Progenitor cell of endocrine pancreas (in vitro differentiated cells): ENCODE data around the gene GLYATL3. TPM values are rescaled to one million over a fixed set of nuclear protein-coding genes. Genes with fewer than 3 reads are reported as not detected.

ENCODE experiments used
- DNase-seq: peaks from one replicate; pipeline ENCODE4 v3.0.0; 2021; ENCODE audit warnings: low spot score; ENCODE audit not compliant: unreplicated experiment
- H3K27ac Mint-ChIP-seq: 2 replicates; pipeline ENCODE4 v1.8.0; 2021; ENCODE audit warnings: mild to moderate bottlenecking, moderate library complexity, mixed read lengths
- H3K27me3 Mint-ChIP-seq: 2 replicates; pipeline ENCODE4 v1.8.0; 2021; ENCODE audit warnings: mixed read lengths
- H3K36me3 Mint-ChIP-seq: 2 replicates; pipeline ENCODE4 v1.8.0; 2022; ENCODE audit warnings: mixed read lengths; ENCODE audit not compliant: insufficient read depth
- H3K4me1 Mint-ChIP-seq: 2 replicates; pipeline ENCODE4 v1.8.0; 2021; ENCODE audit warnings: low read depth, mixed read lengths
- H3K4me3 Mint-ChIP-seq: 2 replicates; pipeline ENCODE4 v1.8.0; 2021; ENCODE audit warnings: low read depth, mild to moderate bottlenecking, moderate library complexity, mixed read lengths
- H3K9me3 Mint-ChIP-seq: 2 replicates; pipeline ENCODE4 v1.8.0; 2021; ENCODE audit warnings: low read depth, mixed read lengths
- CTCF ChIP-seq: fragments of 200-600 bp; sonication (generic); IDR thresholded peaks from one replicate; pipeline ENCODE4 v1.5.0; 2021; ENCODE audit warnings: antibody characterized with exemption, mild to moderate bottlenecking; ENCODE audit not compliant: unreplicated experiment
- total RNA-seq: library from RNA; stranded (reverse); gene quantifications from 2 replicates; pipeline ENCODE4 v1.2.1, GENCODE V29; 2021

GLYATL3 gene
- total RNA-seq, 1 donor from 2014 or later, result not detected

- Mint-ChIP-seq H3K9me3 (peaks cover 4% of the 10 kb centered on the region), H3K36me3 (no peaks in the 10 kb centered on the region), H3K27ac (no peak overlapping the region), H3K27me3 (no peaks in the 10 kb centered on the region), H3K4me1 (peaks cover 7% of the 10 kb centered on the region), H3K4me3 (no peak overlapping the region)
- no peak for TF ChIP-seq CTCF
- no peak for DNase-seq
Observed at GRCh38 chr6:49515485-49516146, 15.9 kb downstream of the GLYATL3 start.

- TF ChIP-seq CTCF, result no peak
- H3K4me1 Mint-ChIP-seq, result peaks cover 7% of the 10 kb centered on the region
- H3K4me3 Mint-ChIP-seq, result no peak overlapping the region
Observed at GRCh38 chr6:49516147-49516505, 16.4 kb downstream of the GLYATL3 start.

GRCh38 chr6:49517919-49518318 lies 18.2 kb downstream of the GLYATL3 start:
- Mint-ChIP-seq H3K4me3 (no peak overlapping the region), H3K27me3 (no peaks in the 10 kb centered on the region), H3K9me3 (peaks cover 4% of the 10 kb centered on the region), H3K36me3 (no peaks in the 10 kb centered on the region), H3K4me1 (peaks cover 12% of the 10 kb centered on the region), H3K27ac (no peak overlapping the region)
- no peak for TF ChIP-seq CTCF
- no peak for DNase-seq

More at GRCh38 chr6:49516147-49516505, 16.4 kb downstream of the GLYATL3 start:
- Mint-ChIP-seq H3K27ac (no peak overlapping the region), H3K36me3 (no peaks in the 10 kb centered on the region), H3K9me3 (peaks cover 4% of the 10 kb centered on the region), H3K27me3 (no peaks in the 10 kb centered on the region)
- DNase-seq, result no peak

GRCh38 chr6:49519660-49520059 lies 19.9 kb downstream of the GLYATL3 start:
- Mint-ChIP-seq H3K9me3 (peaks cover 8% of the 10 kb centered on the region), H3K36me3 (no peaks in the 10 kb centered on the region), H3K4me1 (peaks cover 18% of the 10 kb centered on the region), H3K27me3 (no peaks in the 10 kb centered on the region), H3K4me3 (no peak overlapping the region), H3K27ac (no peak overlapping the region)
- no peak for TF ChIP-seq CTCF
- DNase-seq, result no peak

GRCh38 chr6:49522710-49523593 lies 23.2 kb downstream of the GLYATL3 start:
- Mint-ChIP-seq H3K27me3 (no peaks in the 10 kb centered on the region), H3K36me3 (no peaks in the 10 kb centered on the region), H3K4me1 (peaks cover 18% of the 10 kb centered on the region), H3K27ac (peak overlapping the region; percentile 42), H3K4me3 (no peak overlapping the region), H3K9me3 (peaks cover 8% of the 10 kb centered on the region)
- no peak for DNase-seq
- TF ChIP-seq CTCF, result no peak
